Measurements from ENCODE around the gene C2orf15. TPM values are rescaled to one million over a fixed set of nuclear protein-coding genes. Genes with fewer than 3 reads are reported as not detected.

The C2orf15 gene
- total and polyA plus RNA-seq, 2 of the 8 experiments (the other 6 are each of a cell fraction or from before 2014, with no cell fraction given), result 3.6 to 6.5 TPM

GRCh38 chr2:99141110-99142108 lies at the start of gene C2orf15 (continued):
- TF ChIP-seq E2F6 (IDR thresholded peaks at IDR 0.05) (peak; percentile 70), ASH2L (IDR thresholded peaks at IDR 0.05; ENCODE audit: low read length) (peak; percentile 92)

Data from H1 (cell line).